ENCODE data around the gene TPM1. TPM values are rescaled to one million over a fixed set of nuclear protein-coding genes. Genes with fewer than 3 reads are reported as not detected.

Gene TPM1
- total RNA-seq, 1 donor from 2014 or later: 67.5 TPM

DNA sequence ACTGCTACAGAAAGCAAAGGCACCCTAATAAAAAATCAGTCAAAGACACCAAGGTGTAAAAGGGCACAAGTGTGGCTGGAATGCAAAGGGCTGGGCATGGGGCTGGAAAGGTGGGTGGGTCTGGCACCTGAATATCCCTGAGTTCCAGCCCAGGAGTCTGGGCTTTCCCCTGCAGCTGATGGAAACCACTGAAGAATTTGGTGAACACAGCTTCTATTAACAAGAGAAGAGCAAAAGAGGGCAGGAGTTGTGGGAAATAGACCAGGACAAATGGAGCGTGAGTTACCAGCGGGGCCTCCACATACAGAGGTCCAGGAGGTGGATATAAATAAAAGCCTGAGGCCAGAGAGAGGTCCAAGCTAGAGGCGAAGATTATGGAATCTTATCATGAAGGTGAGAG is 45.1 kb upstream of the TPM1 start:
- TF ChIP-seq, protein P1, sequence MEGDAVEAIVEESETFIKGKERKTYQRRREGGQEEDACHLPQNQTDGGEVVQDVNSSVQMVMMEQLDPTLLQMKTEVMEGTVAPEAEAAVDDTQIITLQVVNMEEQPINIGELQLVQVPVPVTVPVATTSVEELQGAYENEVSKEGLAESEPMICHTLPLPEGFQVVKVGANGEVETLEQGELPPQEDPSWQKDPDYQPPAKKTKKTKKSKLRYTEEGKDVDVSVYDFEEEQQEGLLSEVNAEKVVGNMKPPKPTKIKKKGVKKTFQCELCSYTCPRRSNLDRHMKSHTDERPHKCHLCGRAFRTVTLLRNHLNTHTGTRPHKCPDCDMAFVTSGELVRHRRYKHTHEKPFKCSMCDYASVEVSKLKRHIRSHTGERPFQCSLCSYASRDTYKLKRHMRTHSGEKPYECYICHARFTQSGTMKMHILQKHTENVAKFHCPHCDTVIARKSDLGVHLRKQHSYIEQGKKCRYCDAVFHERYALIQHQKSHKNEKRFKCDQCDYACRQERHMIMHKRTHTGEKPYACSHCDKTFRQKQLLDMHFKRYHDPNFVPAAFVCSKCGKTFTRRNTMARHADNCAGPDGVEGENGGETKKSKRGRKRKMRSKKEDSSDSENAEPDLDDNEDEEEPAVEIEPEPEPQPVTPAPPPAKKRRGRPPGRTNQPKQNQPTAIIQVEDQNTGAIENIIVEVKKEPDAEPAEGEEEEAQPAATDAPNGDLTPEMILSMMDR (conservative IDR thresholded peaks at IDR 0.05): no peak
- Mint-ChIP-seq H3K4me1 (peaks cover 8% of the 10 kb centered on the region), H3K4me3 (no peak overlapping the region), H3K27ac (ENCODE audit: unreplicated experiment) (no peak overlapping the region), H3K27me3 (ENCODE audit: low read depth) (no peaks in the 10 kb centered on the region), H3K36me3 (ENCODE audit: low read depth) (no peaks in the 10 kb centered on the region), H3K9me3 (no peaks in the 10 kb centered on the region)
- no peak for DNase-seq (ENCODE audit: low read depth, low spot score)

- Mint-ChIP-seq H3K27me3 (ENCODE audit: low read depth) (no peaks in the 10 kb centered on the region), H3K36me3 (ENCODE audit: low read depth) (no peaks in the 10 kb centered on the region), H3K4me1 (no peaks in the 10 kb centered on the region), H3K27ac (ENCODE audit: unreplicated experiment) (no peak overlapping the region), H3K4me3 (no peak overlapping the region), H3K9me3 (no peaks in the 10 kb centered on the region)
- TF ChIP-seq, protein P1 (conservative IDR thresholded peaks at IDR 0.05): no peak
- no peak for DNase-seq (ENCODE audit: low read depth, low spot score)
Observed at GRCh38 chr15:62998262-62998890, 44.2 kb upstream of the TPM1 start.

DNA sequence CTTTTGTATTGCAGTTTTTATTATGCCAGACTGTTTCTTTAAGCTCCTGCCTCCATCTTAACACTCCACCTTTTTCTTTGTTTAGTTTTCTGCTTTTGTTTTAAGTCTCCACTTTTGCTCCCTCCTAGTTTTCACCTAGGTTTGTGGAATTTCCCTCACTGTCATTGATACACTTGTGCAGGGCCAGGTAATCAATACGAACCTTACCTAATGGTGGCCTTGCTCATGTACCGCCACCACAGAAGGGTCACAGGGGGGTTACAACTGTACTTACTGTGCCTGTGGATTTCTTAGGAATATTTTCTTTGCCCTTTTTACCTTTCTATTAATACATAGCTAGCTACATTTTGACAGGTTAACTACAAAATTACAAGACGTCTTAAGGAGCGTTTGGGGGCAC is 43.4 kb upstream of the TPM1 start:
- no peak overlapping the region for H3K4me3 Mint-ChIP-seq
- no peaks in the 10 kb centered on the region for H3K4me1 Mint-ChIP-seq
- H3K27me3 Mint-ChIP-seq (ENCODE audit: low read depth): no peaks in the 10 kb centered on the region
- H3K27ac Mint-ChIP-seq (ENCODE audit: unreplicated experiment): no peak overlapping the region
- no peak for DNase-seq (ENCODE audit: low read depth, low spot score)
- TF ChIP-seq, protein P1 (conservative IDR thresholded peaks at IDR 0.05): no peak
- no peaks in the 10 kb centered on the region for H3K9me3 Mint-ChIP-seq
- H3K36me3 Mint-ChIP-seq (ENCODE audit: low read depth): no peaks in the 10 kb centered on the region

DNA sequence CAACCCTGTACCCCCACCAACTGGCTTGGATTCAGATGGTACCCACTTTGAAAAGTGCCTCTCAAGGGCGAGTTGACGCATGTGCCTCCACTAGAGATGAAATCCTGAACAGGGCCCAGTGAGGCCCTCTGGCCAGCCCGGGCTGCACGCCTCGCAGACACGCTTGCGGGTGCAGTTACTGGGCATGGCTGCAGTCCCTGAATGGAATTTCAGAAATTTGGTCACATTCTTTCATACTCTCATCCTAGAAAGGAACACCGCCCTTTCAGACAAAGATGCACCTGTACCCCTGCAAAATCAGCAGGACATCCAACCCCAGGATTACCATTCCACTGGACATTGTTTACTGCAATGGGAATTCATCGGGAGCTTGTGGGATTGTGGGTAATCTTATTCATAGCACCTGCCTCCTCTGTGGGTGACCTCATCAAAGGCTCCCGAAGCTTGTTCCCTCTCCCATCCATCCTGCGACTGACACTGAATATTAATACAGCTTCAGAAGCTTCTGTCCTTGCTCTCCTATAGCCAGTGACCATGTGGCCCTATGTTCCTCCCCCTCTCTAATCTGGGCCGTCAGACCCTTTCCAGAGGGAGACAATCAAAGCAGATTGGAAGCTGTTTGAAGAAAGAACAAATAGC is 42.5 kb upstream of the TPM1 start:
- no peaks in the 10 kb centered on the region for H3K9me3 Mint-ChIP-seq
- H3K27ac Mint-ChIP-seq (ENCODE audit: unreplicated experiment): peak overlapping the region; percentile 70
- TF ChIP-seq, protein P1 (conservative IDR thresholded peaks at IDR 0.05): no peak
- no peaks in the 10 kb centered on the region for H3K4me1 Mint-ChIP-seq
- no peaks in the 10 kb centered on the region for H3K27me3 Mint-ChIP-seq (ENCODE audit: low read depth)
- DNase-seq (ENCODE audit: low read depth, low spot score): no peak
- no peak overlapping the region for H3K4me3 Mint-ChIP-seq
- H3K36me3 Mint-ChIP-seq (ENCODE audit: low read depth): no peaks in the 10 kb centered on the region

GRCh38 chr15:63000706-63001105 is 41.8 kb upstream of the TPM1 start:
- Mint-ChIP-seq H3K27ac (ENCODE audit: unreplicated experiment) (no peak overlapping the region), H3K27me3 (ENCODE audit: low read depth) (no peaks in the 10 kb centered on the region), H3K9me3 (no peaks in the 10 kb centered on the region), H3K36me3 (ENCODE audit: low read depth) (no peaks in the 10 kb centered on the region), H3K4me1 (no peaks in the 10 kb centered on the region), H3K4me3 (no peak overlapping the region)
- no peak for DNase-seq (ENCODE audit: low read depth, low spot score)
- TF ChIP-seq, protein P1 (conservative IDR thresholded peaks at IDR 0.05): no peak
